Activated T-cell treated with anti-CD3 and anti-CD28 coated beads, Interleukin-2, amount 50 U/mL, for 4 hours (primary cell): ENCODE data around the gene XIRP2. TPM values are rescaled to one million over a fixed set of nuclear protein-coding genes. Genes with fewer than 3 reads are reported as not detected.

Experiments
- ATAC-seq, 2 donors: fragments of 200-7000 bp; cut with Tn5 transposase; one replicate each; pipeline ENCODE4 v1.10.0; 2021
- DNase-seq: peaks from one replicate; pipeline ENCODE4 v3.0.0-alpha.2; 2020
- H3K27me3 Mint-ChIP-seq: one replicate; pipeline ENCODE4 v1.8.0; 2021; ENCODE audit warnings: low read depth, mixed read lengths
- H3K36me3 Mint-ChIP-seq: one replicate; pipeline ENCODE4 v1.8.0; 2022; ENCODE audit warnings: mixed read lengths; ENCODE audit not compliant: insufficient read depth
- H3K4me1 Mint-ChIP-seq: one replicate; pipeline ENCODE4 v1.8.0; 2021; ENCODE audit warnings: low read depth, mixed read lengths
- H3K4me3 Mint-ChIP-seq: one replicate; pipeline ENCODE4 v1.8.0; 2021; ENCODE audit warnings: mild to moderate bottlenecking, moderate library complexity, mixed read lengths
- H3K9me3 Mint-ChIP-seq: one replicate; pipeline ENCODE4 v1.8.0; 2021; ENCODE audit warnings: mixed read lengths
- total RNA-seq, 3 donors: library from RNA; stranded (reverse); gene quantifications; one replicate each; pipeline ENCODE4 v1.2.1, GENCODE V29; 2021

XIRP2 gene
- total RNA-seq, 3 donors from 2014 or later, result not detected

- DNase-seq, result no peak
- ATAC-seq, result no peak
- Mint-ChIP-seq H3K4me1 (peaks cover 12% of the 10 kb centered on the region), H3K36me3 (no peaks in the 10 kb centered on the region), H3K27me3 (peaks cover 21% of the 10 kb centered on the region), H3K4me3 (no peak overlapping the region), H3K9me3 (peaks cover 3% of the 10 kb centered on the region)
Observed at GRCh38 chr2:167297292-167297691, 409.0 kb downstream of the XIRP2 start.

GRCh38 chr2:167298017-167298416 lies 409.7 kb downstream of the XIRP2 start:
- Mint-ChIP-seq H3K36me3 (no peaks in the 10 kb centered on the region), H3K4me1 (peaks cover 12% of the 10 kb centered on the region), H3K9me3 (peaks cover 3% of the 10 kb centered on the region), H3K4me3 (no peak overlapping the region), H3K27me3 (peaks cover 20% of the 10 kb centered on the region)
- DNase-seq, result no peak
- no peak for ATAC-seq
